Mammary epithelial cell (primary cell): Measurements from ENCODE around the gene CST7.
A peak's percentile ranks its signal among the peaks of the same experiment; 100 is the strongest.

Source experiments
- EZH2 ChIP-seq: IDR thresholded peaks from 2 replicates; pipeline ENCODE4 v1.6.1; 2012; ENCODE audit warnings: low read length, inconsistent platforms, borderline replicate concordance
- TF ChIP-seq, protein P1 (sequence below), 2 donors: IDR thresholded peaks in 1 of 2; conservative IDR thresholded peaks in 1 of 2; 2 replicates each; pipeline ENCODE4 v1.5.1; 2011 to 2012; ENCODE audit warnings: inconsistent platforms in 2 of 2, low read length in 2 of 2, mild to moderate bottlenecking in 2 of 2, control low read depth in 1 of 2, low read depth in 1 of 2; ENCODE audit not compliant: insufficient read depth in 1 of 2; ENCODE audit errors: extremely low read depth in 1 of 2

DNA sequence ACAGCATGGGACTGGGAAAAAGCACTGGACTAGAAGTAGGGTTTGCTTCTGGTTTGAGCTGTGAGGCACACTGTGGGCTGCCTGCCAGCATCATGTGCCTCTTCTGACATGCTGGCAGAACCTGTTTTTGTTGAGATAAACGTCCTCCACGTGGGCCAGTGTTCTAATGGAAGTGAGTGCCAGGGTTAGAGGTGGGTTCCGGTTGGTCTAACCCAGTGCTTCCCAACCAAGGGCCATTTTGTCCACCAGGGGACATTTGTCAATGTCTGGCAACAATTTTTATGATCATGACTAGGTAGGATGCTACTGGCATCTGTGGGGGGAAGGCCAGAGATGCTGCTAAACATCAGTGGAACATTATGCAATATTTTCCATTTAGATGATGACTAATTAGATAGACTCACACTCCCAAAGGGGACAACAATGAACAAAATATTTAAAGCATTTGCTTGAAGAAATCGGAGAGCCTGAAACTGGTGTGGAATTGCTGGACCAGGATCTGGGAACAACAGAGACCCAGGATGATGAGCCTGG, 51.3 kb downstream of the CST7 start:
- TF ChIP-seq, protein P1, sequence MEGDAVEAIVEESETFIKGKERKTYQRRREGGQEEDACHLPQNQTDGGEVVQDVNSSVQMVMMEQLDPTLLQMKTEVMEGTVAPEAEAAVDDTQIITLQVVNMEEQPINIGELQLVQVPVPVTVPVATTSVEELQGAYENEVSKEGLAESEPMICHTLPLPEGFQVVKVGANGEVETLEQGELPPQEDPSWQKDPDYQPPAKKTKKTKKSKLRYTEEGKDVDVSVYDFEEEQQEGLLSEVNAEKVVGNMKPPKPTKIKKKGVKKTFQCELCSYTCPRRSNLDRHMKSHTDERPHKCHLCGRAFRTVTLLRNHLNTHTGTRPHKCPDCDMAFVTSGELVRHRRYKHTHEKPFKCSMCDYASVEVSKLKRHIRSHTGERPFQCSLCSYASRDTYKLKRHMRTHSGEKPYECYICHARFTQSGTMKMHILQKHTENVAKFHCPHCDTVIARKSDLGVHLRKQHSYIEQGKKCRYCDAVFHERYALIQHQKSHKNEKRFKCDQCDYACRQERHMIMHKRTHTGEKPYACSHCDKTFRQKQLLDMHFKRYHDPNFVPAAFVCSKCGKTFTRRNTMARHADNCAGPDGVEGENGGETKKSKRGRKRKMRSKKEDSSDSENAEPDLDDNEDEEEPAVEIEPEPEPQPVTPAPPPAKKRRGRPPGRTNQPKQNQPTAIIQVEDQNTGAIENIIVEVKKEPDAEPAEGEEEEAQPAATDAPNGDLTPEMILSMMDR (conservative IDR thresholded peaks at IDR 0.05 in 1 of 2, IDR thresholded peaks at IDR 0.05 in 1 of 2; ENCODE audit: extremely low read depth in 1 of 2, insufficient read depth in 1 of 2, low read depth in 1 of 2, low read length in 2 of 2): peak; percentile 6 to 28
- no peak for TF ChIP-seq EZH2
